ENCODE measurements around the gene USP6NL.

USP6NL gene

DNA sequence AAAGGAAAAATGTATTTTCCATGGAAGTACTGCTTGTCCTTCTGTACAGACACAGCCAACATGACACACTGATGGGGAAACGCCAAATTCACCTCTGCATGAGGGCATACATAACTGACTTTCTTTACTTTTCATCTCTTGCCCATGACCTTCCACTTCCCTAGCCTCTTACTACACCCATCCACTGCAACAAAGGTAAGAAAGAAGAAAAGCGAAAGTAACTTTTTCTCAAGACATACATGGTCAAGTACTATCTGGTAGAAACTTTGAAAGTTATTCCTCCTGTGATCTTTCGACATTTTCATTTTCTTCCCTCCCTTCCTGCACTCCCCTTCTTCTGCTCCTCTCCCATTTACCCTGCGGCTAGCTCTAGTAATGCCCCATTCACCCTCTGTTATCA lies 130.8 kb downstream of the USP6NL start:
- no peak for DNase-seq (ENCODE audit: low read depth in 2 of 2)

DNA sequence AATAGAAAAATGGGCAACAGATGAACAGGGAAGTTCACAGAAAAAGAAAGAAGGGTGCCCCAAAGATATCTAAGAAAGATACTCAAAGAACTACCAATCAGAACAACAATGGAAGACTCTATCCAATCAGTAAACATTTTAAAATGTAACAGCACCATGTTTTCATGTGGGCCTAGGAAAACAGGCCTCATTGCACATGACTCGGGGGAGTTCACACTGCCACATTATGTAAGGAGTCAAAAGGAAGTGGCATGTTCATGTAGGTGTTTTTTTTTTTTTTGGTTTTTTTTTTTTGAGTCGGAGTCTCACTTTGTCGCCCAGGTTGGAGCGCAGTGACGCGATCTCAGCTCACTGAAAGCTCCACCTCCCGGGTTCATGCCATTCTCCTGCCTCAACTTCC lies 132.2 kb downstream of the USP6NL start:
- DNase-seq (ENCODE audit: low read depth in 2 of 2) = no peak

DNA sequence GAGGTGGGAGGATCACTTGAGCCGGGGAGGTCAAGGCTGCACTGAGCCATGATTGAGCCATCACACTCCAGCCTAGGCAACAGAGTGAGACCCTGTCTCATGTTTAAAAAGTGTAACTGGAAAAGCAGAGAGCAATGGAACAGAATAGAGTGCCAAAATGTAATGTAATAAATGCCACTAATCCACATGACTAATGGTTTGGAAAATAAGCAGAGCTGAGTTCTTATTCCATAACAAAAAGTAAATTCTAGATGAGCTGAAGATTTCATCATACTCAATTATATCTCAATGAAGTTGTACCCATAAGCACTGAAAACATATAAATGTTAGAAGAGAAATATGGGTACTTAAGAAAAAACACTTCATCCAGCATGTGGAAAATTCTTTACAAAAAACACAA lies 132.6 kb downstream of the USP6NL start:
- DNase-seq (ENCODE audit: low read depth in 2 of 2) = no peak

DNA sequence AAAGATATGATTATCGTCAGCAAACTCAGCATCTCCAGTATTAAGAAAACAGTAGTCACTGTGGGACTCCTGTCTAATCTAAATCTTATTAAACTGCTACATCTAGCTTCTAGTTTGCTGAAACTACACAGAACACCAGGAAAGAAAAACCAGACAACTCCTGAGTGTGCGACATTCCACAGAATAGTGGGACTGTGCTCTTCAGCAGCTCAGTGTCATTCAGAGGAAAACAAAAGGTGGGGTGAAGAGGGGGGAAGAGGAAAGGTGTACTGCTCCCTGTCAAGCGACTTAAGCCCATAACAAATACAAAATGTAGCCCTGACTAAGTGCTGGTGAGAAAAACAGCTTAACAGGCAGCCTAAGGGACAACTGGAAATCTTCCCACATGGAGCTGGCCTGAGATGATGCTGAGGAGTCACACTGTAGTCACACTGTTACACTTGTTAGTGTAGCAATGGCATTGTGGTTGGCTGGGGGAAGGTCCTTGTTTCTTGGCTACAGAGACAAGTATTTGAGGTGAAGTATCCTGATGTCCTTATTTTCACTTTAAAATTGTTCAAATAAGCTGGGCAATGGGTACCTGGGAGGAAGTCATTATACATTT lies 135.5 kb downstream of the USP6NL start:
- DNase-seq (ENCODE audit: low read depth in 2 of 2) = no peak

DNA sequence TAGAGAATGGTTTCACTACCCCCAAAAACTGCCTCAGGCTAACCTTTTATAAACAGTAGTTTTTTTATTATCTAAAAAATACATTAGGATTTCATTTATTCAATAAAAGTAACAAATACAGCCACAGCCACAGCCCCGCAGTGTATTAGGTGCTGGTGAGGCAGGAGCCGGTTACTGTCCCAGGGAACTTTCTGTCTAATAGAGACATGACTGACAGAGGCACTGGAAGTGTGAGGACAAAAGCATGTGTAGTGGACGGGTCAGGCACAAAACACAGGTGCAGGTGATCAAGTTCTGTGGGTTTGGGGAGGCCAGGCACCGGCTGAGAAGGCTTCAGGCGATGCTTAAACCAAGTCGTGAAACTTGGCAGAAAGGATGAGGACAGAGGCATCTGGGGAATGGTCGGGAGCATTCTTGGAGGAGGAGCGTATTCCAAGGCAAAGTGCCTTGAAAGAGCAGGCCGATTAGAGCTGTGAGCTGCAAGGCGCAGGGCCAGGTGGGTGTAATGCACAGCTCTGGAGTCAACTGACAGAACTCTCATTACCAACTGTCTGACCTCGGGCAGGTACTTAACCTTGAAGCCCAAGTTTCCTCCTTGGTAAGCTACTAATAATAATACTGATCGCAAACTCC lies 138.2 kb downstream of the USP6NL start:
- DNase-seq (ENCODE audit: low read depth in 2 of 2) = no peak

DNA sequence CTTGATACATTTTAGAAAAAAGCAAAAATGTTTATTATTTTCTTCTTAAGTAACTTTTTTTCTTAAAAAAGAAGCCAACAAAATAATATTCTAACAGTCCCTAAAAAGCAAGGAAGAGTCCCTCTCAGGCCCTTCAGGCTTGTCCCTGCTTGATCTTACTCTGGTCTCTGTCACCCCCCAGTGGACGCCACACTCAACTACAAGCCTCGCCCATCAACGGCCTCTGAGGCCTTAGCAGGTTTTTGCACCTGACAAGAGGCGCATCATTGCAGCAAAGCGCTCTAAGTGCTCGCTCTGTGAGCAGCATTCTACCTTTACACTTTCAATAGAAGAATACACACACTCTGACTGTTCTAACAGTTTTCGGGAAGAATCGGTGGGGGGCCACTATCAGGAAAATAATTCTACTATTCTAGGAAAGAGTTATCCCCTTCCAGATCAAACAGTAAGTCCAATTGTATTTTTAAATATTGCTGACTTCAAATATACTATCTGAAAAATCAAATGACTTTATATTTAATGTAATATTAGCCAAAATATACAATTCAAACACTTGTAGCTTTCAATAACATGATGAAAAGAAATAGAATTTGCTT lies 139.2 kb downstream of the USP6NL start:
- DNase-seq (ENCODE audit: low read depth in 2 of 2) = peak; percentile 36 to 58

DNA sequence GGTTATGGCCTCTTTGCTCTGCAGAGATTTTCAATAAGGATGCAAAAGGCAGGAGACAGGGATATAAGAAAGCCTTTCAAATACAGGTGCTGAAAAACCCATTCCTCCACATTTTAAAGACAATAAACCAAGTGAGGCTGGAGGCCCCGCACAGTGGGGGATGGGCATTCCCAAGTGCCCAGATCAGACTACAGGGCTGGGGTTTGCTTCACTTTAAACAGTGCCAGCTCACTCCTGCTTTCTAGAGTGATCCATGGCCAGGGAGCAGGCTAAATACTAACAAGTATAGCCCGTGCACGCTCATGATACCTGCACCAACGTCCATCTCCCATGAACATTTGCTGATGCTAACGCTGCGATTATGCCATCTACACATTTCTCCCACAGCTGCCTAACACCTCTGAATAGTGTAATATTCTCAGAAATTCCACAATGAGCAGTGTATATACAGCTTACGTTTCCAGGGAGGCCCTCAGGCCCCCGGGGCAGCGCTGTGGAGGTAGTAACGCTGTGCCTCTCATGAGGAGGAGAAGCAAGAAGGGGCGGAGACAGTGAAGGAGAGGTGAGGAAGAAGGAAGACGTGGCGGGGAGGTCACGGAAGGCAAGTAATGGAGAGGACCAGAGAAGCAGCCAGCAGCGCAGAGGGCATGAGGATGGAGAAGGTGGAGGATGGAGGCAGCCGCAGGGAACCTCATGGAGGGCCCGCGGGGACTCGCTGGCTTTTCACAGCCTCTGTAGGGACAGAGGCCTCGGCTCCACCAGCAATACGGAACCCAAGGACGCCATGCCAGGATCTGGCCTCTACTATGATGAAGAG lies 141.7 kb downstream of the USP6NL start:
- DNase-seq (ENCODE audit: low read depth in 2 of 2) = no peak

DNA sequence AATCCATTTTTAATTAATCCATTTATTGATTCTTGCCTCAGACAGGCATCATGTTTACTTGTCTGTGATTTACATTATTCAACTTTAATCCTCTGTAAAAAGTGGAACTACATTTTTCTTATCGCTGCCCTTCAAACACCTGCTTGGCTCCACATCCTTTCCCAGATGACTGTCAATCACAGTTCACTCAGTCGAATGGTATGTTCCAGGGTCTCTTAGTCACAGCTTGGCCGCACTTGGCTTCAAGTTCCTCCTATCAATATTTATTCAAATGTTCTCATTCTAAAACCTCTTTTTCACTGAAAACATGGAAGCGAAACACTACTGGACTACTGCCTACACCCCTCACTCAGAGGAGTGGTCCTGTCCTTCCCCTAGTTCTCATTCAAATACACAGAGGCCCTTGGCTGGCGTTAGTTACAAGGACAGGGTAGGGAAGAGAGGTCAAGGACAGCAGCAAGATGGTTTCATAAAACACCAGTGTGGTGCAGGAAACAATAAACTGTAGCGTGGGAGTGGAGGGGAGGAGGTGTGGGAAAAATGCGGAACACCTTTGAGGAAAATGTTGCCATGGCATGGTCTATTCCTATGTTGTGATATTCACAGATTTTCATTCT lies 143.2 kb downstream of the USP6NL start:
- no peak for DNase-seq (ENCODE audit: low read depth in 2 of 2)

DNA sequence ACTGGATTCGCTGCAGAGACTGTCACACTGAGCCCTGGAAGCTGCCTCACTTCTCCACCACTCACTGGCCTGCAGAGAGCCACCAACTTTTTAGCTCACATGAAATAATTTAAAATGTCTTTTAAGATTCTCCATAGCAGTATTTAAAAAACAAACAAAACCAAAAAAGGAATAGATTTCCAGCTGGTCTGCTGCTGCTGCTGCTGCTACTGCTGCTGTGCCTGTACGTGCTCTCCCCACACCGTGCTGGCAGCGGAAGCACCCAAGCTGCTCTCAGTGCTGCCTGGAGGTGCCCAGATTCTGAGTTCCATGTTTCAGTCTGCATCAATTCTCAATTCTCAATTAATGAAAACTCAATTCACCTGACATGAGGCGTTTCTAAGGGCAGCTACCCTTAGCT lies 146.0 kb downstream of the USP6NL start:
- DNase-seq (ENCODE audit: low read depth in 2 of 2) = no peak

DNA sequence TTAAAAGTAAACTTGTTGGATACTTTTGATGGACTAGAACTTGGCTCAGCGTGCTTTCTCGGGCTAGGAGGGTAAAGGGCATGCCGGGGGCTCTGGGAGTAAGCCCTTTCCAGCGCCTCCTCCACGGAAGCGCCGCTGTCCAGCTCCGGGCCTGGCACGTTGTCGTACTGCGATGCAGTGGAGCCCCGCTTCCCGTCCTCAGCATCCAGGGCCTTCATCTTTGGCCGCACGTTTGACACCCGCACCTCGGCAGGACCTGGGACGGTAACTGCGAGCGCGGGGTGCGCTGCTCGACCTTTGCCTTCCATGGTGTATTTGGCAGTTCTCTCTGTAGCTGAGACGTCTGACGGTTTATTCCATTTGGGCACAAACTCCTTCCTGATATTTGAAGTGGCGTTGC lies 148.3 kb downstream of the USP6NL start:
- no peak for DNase-seq (ENCODE audit: low read depth in 2 of 2)

DNA sequence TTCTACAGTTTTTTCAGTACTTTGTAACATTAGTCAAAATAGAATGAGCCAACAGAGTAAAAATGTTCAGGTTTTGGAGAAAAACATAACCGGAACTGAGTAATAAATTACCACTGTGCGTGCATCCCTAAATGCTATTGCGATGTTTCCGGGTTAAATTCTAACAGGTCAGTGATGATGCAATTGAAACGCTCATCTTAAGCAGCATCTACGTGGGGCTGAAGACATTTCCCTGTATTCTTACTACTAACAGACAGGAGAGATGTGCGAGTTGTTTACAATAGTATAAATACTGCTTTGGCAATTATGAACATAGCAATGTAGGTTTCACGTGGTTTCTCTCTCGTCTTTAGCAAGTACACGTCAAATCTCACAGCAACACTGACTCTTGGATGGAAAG lies 149.4 kb downstream of the USP6NL start:
- DNase-seq (ENCODE audit: low read depth in 2 of 2) = no peak

DNA sequence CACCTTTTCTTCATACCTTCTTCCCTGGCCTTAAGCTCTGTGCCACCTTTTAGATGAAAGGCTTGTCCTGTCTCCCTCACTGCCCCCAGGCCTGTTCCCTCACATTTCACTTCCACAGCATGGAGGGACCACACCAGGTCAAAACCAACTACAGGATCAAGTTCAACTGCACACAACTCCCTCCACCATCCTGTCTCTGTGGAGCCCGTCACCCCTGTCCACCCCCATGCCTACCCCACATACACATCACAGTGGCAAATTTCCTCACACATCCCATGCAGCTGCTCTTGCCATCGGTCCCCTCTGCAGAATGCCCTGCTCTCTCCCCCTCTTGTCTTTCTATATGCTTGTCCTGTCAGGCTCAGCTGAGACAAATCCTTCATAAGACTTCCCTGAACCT lies 154.1 kb downstream of the USP6NL start:
- DNase-seq (ENCODE audit: low read depth in 2 of 2) = no peak

DNA sequence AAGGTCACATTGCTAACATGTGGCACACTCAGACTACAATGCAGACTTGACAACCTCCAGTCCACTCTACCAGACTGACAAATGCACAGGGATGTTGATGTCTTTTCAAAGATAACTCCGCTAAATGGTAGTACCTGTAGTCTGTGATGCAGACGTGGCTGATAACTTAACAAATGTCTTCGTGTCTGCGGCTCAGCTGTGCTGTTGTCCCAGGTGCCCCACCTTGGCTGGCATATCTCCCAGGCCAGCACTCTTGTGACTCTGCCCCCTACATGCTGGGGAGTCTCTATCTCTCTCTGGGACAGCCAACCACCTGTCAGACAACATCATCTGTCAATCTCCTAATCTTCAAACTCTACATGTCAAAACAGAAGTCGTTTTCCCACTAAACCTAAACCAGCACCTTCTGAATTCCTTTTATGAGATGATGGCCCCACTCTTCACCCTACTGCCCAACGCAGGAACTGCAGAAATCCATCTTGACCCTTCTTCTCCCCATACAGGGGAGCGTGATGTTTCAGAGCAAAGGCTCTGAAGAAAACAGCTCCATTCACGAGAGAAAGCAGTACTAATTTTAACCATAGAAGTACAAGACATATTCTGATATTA lies 156.4 kb downstream of the USP6NL start:
- no peak for DNase-seq (ENCODE audit: low read depth in 2 of 2)

DNA sequence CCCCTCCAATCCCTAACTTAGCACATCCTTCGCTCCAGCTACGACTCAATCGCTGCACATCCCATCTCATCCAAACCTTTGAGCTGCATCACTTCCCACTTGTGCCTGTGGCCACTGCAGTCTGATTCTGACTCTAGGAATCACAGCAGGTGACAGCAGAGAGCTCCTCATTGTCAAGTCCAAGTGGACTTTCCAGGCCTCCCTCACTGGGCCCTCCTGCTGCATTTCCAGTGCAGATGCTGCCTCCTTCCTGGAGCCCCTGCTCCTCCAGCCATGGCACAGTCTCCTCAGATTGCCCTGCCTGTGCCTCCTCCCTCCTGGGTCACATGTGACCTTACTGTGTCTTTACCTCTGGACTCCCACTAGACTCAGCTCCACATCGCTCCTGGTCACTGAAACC lies 157.3 kb downstream of the USP6NL start:
- no peak for DNase-seq (ENCODE audit: low read depth in 2 of 2)

DNA sequence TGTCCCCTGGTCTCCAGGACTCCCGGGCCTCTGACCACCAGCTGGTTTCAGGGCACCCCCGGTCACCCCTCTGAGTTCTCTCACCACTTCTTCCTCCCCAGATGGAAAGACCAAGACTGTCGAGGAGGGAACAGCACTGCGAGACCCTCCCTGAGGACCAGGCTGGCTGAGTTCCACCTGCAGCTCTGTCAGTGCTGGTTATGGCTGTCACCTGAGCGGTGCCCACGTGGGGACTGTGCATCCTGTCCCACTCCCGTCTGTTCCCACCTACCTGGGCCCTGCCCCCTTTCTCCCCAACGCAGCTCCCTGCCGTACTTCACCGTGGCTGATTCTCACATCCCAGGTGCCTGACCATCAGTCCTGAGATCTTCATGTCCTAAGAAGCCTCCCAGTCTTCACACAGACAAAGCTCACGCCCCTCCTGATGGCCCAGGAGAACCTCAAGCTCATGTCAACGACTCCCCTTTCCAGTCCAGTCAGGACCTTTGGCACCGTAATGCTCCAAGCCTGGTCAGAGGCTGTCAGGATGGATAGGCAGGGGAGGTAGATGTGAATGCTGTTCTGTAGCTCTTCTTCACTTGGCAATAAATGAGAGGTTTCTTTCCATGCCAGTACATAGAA lies 159.7 kb downstream of the USP6NL start:
- no peak for DNase-seq (ENCODE audit: low read depth in 2 of 2)

DNA sequence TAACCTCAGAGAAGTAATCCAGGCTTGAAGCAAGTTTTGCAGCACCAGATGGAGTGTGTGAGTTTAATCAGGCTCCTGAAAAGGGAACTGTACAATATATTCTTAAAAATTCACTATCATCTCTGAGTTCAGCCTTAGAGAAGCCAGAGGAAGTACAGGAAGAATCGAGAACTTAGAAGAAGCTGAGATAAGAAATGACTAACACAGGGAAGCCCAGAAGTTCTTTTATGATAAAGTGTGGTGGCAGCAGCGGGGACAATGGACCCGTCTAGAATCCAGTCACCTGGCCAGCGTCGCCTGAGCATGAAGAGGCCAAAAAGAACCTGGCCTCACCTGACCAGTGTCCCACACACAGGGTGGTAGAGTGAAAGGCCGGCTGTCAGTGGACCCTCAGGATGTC lies 161.0 kb downstream of the USP6NL start:
- DNase-seq (ENCODE audit: low read depth in 2 of 2) = no peak

DNA sequence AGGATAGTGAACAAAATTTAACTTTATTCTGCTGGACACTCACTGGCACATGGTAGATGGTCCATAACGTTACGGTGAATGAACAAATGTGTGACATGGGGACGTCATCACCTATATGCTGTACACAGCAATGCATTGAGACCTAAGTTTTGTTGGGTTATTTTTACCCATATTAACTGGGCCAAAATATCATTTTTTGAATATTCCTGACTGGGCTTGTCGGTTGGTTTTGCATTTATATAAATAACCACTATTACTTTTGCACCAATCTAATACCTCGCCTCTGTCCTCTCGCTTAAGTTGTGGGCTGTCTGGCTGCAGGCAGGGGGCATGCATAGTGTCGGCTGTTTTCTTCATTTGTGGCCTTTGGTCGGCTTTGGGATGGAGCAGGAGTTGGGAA lies 161.7 kb downstream of the USP6NL start:
- no peak for DNase-seq (ENCODE audit: low read depth in 2 of 2)

DNA sequence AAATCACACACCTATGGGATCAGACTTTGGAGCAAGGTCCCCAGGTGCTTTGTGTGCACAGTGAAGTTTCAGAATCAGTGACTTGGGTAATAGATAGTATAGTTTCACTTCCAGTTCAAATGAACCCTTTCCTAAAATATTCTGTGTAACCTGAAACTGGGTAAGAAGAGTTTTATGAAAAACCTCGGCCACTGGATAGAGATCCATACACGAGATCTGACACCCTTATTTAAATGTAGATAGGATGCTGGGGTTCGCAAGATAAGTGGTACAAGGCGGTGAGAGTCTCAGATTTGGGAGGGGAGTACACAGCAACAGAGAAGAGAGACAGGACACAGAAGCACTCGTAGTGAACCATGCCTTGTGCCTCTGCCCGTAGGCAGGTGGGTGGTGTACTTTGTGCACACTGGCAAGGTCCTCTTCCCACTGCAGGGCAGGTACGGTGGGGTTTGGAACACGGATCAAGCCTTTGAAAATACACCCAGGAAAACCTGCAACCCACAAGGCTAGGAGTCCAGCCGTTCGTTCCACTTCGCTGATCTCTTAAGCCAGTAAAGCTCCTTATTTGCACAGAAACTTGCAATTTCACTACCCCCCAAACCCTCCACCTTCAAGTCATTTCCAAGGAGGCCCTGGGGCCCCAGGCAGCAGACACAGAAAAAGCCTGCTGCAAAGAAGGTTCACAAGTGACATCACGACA lies 162.8 kb downstream of the USP6NL start:
- no peak for DNase-seq (ENCODE audit: low read depth in 2 of 2)

DNA sequence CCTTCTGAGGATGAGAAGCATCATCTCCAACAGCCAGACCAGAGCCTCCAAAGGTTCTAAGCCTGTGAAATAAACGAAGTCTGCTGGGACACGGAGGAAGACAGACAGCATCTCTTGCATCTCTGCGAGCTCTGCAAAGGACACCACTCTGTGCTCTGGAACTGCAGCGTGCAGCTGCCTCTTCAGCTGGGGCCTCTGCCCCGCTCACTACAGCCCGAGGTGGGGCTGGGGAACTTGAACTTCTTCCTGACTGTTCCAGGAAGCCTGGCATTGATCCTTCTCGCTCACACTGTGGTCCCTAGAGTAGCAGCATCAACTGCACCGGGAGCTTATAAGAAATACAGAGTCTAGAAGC lies 163.3 kb downstream of the USP6NL start:
- DNase-seq (ENCODE audit: low read depth in 2 of 2) = no peak

DNA sequence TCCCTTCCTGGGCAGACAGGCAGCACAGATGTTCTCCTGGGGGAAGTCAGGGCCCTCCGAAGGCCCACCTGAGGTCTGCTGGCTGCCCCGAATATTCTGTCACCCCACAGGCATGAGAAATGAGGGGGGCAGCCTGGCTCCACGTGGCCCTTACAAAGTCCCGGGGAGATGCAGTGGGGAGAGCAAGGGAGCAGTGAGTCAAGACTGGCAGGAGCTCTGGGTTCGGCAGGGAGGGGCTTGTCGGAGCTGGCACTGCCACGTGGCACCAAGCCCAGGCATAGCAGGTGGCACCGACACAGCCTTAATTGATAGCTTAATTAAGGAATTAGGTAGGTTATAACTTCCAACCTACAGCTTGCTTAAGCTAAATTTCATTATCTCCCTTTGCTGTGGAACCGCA lies 163.9 kb downstream of the USP6NL start:
- DNase-seq (ENCODE audit: low read depth in 2 of 2) = no peak

DNA sequence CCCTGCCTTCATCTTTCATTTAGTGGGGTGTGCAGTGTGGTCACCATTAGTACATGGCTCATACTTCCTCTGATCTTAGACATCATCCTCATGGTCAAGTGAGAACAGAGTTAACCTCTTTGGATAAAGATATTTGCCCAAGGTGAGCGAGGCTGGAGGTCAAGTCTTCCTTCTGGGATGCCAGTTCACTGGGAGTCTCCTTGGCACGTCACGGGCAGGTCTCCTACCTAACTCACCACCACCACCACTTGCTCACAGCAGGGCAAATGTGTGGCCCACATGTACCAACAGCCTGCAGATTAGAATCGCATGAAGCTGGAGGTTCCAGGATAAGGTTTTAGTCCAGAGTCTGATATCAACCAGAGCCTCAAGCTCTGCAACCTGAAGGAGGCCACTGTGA lies 164.6 kb downstream of the USP6NL start:
- no peak for DNase-seq (ENCODE audit: low read depth in 2 of 2)
